ENCODE results near the gene ATP9B. TPM values are rescaled to one million over a fixed set of nuclear protein-coding genes. Genes with fewer than 3 reads are reported as not detected.
A peak's percentile ranks its signal among the peaks of the same experiment; 100 is the strongest.

Gene ATP9B
- total RNA-seq, 2 donors from 2014 or later = 25.9 to 34.6 TPM

- ATAC-seq (no peak), DNase-seq (ENCODE audit: low spot score in 2 of 2) (peak in 1 of 2 donors; percentile 58)
- H3K27ac Mint-ChIP-seq = peak overlapping the region; percentile 84 to 96
- H3K36me3 Mint-ChIP-seq = peaks cover 21 to 42% of the 10 kb centered on the region in 2 donors
- no peaks in the 10 kb centered on the region for H3K9me3 Mint-ChIP-seq
Measured at GRCh38 chr18:79397830-79398761, 328.9 kb downstream of the ATP9B start.

- H3K9me3 Mint-ChIP-seq = no peaks in the 10 kb centered on the region
- DNase-seq (ENCODE audit: low spot score in 2 of 2) (peak; percentile 57 to 69), ATAC-seq (peak in 1 of 2 donors; percentile 3)
- peaks cover 29 to 52% of the 10 kb centered on the region in 2 donors for H3K36me3 Mint-ChIP-seq
- H3K27ac Mint-ChIP-seq = peak overlapping the region; percentile 84 to 96
Measured at GRCh38 chr18:79399275-79400081, 330.3 kb downstream of the ATP9B start.

DNA sequence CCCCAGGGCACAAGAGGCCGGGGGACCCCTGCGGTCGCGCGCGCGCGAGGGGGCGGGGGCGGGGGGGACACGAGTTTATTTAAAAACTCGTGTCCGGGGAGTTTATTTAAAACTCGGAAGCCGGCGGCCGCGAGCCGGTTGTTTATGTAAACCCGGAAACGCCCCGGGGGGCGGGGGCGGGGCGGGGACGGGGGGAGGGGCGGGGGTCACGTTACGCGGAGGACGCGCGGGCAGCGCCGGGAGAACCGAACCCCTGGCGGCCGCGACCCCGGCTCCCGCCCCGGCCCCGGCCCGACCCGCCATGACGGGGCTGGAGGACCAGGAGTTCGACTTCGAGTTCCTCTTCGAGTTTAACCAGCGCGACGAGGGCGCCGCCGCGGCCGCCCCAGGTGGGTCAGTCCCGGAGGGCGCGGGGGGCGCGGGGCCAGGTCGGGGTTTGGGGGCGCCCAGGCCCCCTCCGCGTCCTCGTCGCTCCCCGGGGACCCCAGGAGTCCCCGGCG is 330.9 kb downstream of the ATP9B start:
- H3K27ac Mint-ChIP-seq = no peak overlapping the region
- ATAC-seq (peak in 1 of 2 donors; percentile 23), DNase-seq (ENCODE audit: low spot score in 2 of 2) (peak; percentile 51 to 56)
- no peaks in the 10 kb centered on the region for H3K9me3 Mint-ChIP-seq
- peaks cover 29 to 56% of the 10 kb centered on the region in 2 donors for H3K36me3 Mint-ChIP-seq

GRCh38 chr18:79400591-79401381 is 331.6 kb downstream of the ATP9B start:
- Mint-ChIP-seq H3K36me3 (peaks cover 31 to 56% of the 10 kb centered on the region in 2 donors), H3K9me3 (no peaks in the 10 kb centered on the region), H3K27ac (peak overlapping the region; percentile 95 to 97)
- DNase-seq (ENCODE audit: low spot score in 2 of 2) (peak; percentile 38 to 54), ATAC-seq (peak in 1 of 2 donors; percentile 5)

DNA sequence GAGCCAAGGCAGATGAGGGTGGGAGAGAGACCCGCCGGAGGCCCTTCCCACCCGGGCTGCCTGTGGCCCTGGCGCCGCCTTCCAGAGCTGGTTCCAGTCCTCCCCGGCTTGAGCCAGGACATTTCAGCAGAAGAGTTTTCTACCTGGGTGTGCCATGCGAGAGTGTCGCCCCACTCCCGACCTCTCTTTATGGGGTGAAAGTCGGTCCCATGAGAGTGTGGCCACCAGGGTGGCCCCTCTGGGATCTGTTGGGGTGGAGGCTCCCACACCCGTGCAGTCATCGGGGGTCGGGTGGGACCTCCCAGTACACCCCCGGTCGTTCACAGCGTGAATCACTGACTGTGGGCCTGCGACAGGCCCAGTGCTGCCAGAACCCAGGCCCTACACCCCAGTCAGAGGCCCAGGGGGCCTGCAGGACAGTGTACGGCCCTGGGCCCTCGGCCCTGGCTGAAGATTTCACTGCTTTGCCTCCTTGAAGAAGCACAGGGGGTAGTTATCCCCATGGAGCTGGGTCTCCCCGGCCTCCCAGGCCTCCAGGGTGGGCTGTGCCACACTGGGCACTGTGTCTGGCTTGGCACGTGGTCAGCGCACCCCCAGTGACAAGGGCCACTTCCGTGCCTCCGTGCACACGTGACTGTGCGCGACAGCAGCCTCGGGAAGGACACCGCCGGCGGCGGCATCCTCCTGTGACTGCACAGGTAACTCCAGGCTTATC is 332.5 kb downstream of the ATP9B start:
- ATAC-seq (no peak), DNase-seq (ENCODE audit: low spot score in 2 of 2) (no peak)
- Mint-ChIP-seq H3K36me3 (peaks cover 39 to 59% of the 10 kb centered on the region in 2 donors), H3K9me3 (no peaks in the 10 kb centered on the region), H3K27ac (peak overlapping the region; percentile 95 to 97)

DNA sequence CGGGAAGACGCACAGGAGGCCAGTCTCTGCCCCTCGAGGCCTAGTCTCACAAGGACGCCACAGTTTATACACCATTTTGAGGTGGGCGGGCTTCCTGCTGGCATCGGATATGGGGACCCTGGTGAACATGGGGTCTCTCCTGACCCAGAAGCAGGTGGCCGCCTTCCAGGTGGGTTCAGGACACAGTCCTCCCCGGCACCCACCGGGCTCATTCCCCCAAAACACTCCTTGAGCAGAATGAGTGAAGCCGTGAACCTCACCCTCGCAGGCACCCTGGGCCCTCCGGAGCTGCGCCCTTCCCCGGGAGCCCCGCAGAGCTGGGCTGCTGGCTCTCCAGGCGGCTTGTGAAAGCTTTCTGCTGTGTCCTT is 333.0 kb downstream of the ATP9B start:
- H3K36me3 Mint-ChIP-seq = peaks cover 40 to 57% of the 10 kb centered on the region in 2 donors
- ATAC-seq = no peak
- H3K9me3 Mint-ChIP-seq = no peaks in the 10 kb centered on the region
- H3K27ac Mint-ChIP-seq = peak overlapping the region; percentile 69 to 95
- peak in 1 of 2 donors; percentile 55 for DNase-seq (ENCODE audit: low spot score in 2 of 2)

DNA sequence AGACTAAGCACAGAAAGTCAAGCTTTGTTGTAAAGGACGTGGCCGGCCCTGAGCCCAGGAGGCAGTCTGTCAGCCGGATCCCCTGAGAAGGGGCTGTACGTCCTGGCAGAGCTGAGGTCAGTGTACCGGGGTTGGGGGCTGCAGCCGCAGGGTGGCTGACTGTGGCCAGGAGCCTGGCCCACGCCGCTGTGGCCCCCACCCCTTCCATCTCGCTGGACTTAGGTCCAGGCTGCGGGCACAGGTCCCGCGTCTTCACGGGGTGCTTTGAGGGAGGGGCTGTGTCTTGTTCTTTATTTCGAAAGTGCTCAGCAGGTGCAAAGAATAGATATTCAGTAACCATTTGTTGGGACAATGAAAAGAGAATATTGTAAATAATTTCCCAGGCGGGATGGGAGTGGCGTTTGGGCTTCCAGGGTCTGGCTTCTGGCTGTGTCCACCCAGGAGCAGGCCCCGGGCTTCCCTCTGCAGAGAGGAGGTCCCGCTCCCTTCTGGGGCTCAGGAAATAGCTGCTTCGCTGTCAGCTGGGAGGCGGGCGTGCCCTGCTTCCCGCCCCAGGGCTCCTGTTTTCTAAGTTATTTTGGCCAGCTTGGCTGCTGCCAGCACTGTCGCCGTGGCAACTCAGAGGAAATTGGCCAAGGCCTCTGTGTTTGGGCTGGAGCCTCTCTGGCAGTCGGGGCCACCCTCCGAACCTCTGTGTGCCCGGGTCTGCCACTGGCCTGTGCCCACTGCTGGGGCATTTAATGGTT is 334.0 kb downstream of the ATP9B start:
- H3K36me3 Mint-ChIP-seq = peaks cover 48 to 54% of the 10 kb centered on the region in 2 donors
- no peaks in the 10 kb centered on the region for H3K9me3 Mint-ChIP-seq
- ATAC-seq (no peak), DNase-seq (ENCODE audit: low spot score in 2 of 2) (peak; percentile 32 to 55)
- peak overlapping the region; percentile 95 to 99 for H3K27ac Mint-ChIP-seq

DNA sequence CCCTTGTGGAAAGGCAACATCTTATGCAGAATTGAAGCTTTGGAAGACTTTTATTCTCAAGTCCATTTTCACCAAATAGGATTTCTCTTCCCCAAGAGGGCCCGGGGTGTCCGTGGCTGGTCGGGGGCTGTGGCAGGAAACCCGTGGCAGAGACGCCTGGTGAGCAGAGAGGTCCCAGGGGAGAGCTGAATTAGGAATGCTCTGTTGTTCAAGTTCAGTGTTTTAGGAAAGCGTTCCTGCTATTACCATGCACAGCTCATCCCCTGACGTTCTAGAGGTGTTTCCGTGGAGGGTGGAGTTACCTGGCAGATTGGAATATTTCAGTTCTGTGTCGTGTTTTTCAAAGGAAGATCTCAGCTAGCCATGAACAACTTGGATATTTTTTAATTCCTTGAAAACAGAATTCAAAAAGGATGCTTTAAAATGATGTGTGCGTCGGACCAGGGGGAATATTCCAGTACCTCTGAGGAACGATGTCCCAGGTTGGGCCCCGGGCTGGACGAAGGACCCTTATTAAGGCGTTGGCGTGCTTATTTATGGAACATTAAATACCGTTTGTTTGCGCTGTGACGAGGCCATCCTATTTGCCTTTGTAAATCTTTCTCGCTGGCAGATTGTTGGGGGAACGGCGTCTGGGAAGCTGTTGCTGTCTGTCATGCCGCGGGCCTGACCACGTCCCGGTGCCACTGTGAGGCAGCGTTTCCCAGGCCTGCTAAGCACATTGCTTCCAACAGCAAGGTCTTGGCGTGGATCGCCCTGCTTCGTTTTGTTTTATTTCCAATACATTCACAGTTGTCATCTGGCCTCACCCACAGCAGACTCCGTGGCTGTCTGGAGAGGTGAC is 334.8 kb downstream of the ATP9B start:
- Mint-ChIP-seq H3K9me3 (no peaks in the 10 kb centered on the region), H3K27ac (peak overlapping the region; percentile 95 to 99), H3K36me3 (peaks cover 40 to 46% of the 10 kb centered on the region in 2 donors)
- DNase-seq (ENCODE audit: low spot score in 2 of 2) (no peak), ATAC-seq (no peak)

GRCh38 chr18:79404567-79404910 is 335.3 kb downstream of the ATP9B start:
- no peaks in the 10 kb centered on the region for H3K9me3 Mint-ChIP-seq
- peak in 1 of 2 donors; percentile 6 for ATAC-seq
- no peak for DNase-seq (ENCODE audit: low spot score in 2 of 2)
- H3K27ac Mint-ChIP-seq = peak overlapping the region; percentile 95 to 99
- H3K36me3 Mint-ChIP-seq = peaks cover 37 to 43% of the 10 kb centered on the region in 2 donors

DNA sequence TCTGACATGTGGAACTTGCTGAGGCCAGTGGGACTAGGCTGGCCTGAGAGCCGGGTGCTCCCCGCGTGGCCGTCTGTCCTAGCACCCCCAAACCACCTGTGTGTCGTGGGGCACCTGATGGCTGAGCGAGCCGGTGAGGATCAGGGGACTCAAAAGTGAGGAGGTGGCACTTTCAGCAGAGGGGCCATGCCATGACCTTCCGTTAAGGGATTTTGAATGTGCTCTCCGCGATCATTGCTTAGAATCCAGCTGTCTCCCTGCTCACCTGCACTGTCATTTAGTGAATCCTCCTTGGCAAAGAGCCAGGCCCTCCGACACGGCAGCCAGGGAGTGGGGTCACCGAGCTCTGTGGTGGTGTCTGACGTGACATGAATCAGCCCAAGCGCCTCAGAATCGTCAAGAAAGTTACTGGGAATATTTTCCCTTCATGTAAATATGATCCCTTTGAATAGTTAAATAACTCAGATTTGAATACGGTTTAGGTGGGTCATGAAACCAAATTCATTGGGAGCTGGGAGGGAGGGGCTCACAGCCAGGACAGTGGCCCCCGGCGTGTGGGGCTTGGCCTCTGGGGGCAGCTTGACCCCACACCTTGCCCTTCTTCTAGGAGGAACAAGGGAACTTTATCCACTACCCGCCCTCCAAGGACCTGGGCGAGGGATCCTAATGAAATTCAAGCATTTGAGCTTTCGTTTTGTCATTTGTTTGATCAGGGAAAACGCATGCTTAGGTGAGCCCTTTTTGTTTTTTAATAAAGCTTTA is 336.0 kb downstream of the ATP9B start:
- peak in 1 of 2 donors; percentile 73 for DNase-seq (ENCODE audit: low spot score in 2 of 2)
- peak; percentile 46 to 50 for ATAC-seq
- peak overlapping the region; percentile 95 to 99 for H3K27ac Mint-ChIP-seq
- H3K9me3 Mint-ChIP-seq = no peaks in the 10 kb centered on the region
- peaks cover 37 to 43% of the 10 kb centered on the region in 2 donors for H3K36me3 Mint-ChIP-seq

GRCh38 chr18:79405781-79406575 is 336.8 kb downstream of the ATP9B start:
- H3K27ac Mint-ChIP-seq = peak overlapping the region; percentile 95 to 99
- DNase-seq (ENCODE audit: low spot score in 2 of 2) (peak; percentile 80 to 86), ATAC-seq (peak; percentile 80 to 86)
- H3K36me3 Mint-ChIP-seq = peaks cover 35 to 40% of the 10 kb centered on the region in 2 donors
- no peaks in the 10 kb centered on the region for H3K9me3 Mint-ChIP-seq

GRCh38 chr18:79406708-79407107 is 337.5 kb downstream of the ATP9B start:
- Mint-ChIP-seq H3K27ac (peak overlapping the region; percentile 95 to 99), H3K36me3 (peaks cover 28 to 33% of the 10 kb centered on the region in 2 donors), H3K9me3 (no peaks in the 10 kb centered on the region)
- ATAC-seq (no peak), DNase-seq (ENCODE audit: low spot score in 2 of 2) (no peak)

GRCh38 chr18:79409313-79409712 is 340.1 kb downstream of the ATP9B start:
- DNase-seq (ENCODE audit: low spot score in 2 of 2) (no peak), ATAC-seq (no peak)
- H3K36me3 Mint-ChIP-seq = peaks cover 32 to 33% of the 10 kb centered on the region in 2 donors
- no peaks in the 10 kb centered on the region for H3K9me3 Mint-ChIP-seq
- H3K27ac Mint-ChIP-seq = no peak overlapping the region

Data from activated naive CD4-positive, alpha-beta T cell treated with anti-CD3 and anti-CD28 coated beads, Interleukin-2, amount 50 U/mL, for 72 hours (primary cell).